HepG2 (cell line): ENCODE data around the gene EHD1. TPM values are rescaled to one million over a fixed set of nuclear protein-coding genes. Genes with fewer than 3 reads are reported as not detected.

Experiments
- ATAC-seq: fragments of 200-7000 bp; cut with Tn5 transposase; 3 replicates; pipeline ENCODE4 v1.9.1; 2020; ENCODE audit warnings: mild to moderate bottlenecking, moderate library complexity
- BruUV-seq: library from RNA; stranded (reverse); fragments of 400-500 nt; replicated peaks from 2 replicates; lab custom pipeline; 2021; lab: Mats Ljungman, UMichigan
- CTCF ChIA-PET: fragments of 300-600 bp; formaldehyde crosslinking; extraction: SDS; loops from one replicate; lab custom pipeline; 2021; ENCODE audit warnings: low total read pairs, inconsistent platforms, low intra/inter-chr PET ratio; lab: Yijun Ruan, JAX
- POLR2A ChIA-PET: fragments of 350-600 bp; sonication (Branson Sonifier 250); formaldehyde crosslinking; loops from one replicate; lab custom pipeline; 2020; ENCODE audit warnings: antibody characterized with exemption, inconsistent platforms; lab: Yijun Ruan, JAX
- DNase-seq: peaks from one replicate; pipeline ENCODE4 v3.0.0-alpha.2; 2015; ENCODE audit warnings: low spot score
- FAIRE-seq: peaks from 3 replicates; lab custom pipeline; 2011; peaks lifted over from hg19 to GRCh38; lab: Jason Lieb, UNC
- H2AFZ ChIP-seq: one replicate; pipeline ENCODE4 v1.6.1; 2011; ENCODE audit warnings: low read length, inconsistent platforms
- H3K27ac ChIP-seq: fragments of 300-600 bp; 3 replicates; pipeline ENCODE4 v1.8.0; 2011; ENCODE audit warnings: mixed run types, mild to moderate bottlenecking, mixed read lengths, low read length, inconsistent platforms; ENCODE audit not compliant: insufficient read depth; ENCODE audit errors: extremely low read length
- H3K27me3 ChIP-seq, 2 experiments: fragments of 200-600 bp in 1 of 2; 2 replicates in 1 of 2; 3 replicates in 1 of 2; pipeline versions ENCODE4 v1.6.0 to v1.8.0; 2011; ENCODE audit warnings: low read length in 2 of 2, mild to moderate bottlenecking in 2 of 2, moderate library complexity in 2 of 2, inconsistent platforms in 1 of 2; ENCODE audit not compliant: insufficient read depth in 2 of 2, control insufficient read depth in 1 of 2
- H3K36me3 ChIP-seq, 2 experiments: fragments of 200-600 bp in 1 of 2; replicated peaks in 1 of 2; 2 replicates in 1 of 2; 3 replicates in 1 of 2; pipeline versions ENCODE4 v1.5.1 to v1.8.0; 2011; ENCODE audit warnings: low read length in 2 of 2, inconsistent platforms in 1 of 2; ENCODE audit not compliant: insufficient read depth in 2 of 2, control insufficient read depth in 1 of 2
- H3K4me1 ChIP-seq: 2 replicates; pipeline ENCODE4 v1.5.1; 2012; ENCODE audit warnings: low read length, inconsistent platforms; ENCODE audit not compliant: insufficient read depth
- H3K4me2 ChIP-seq: 2 replicates; pipeline ENCODE4 v1.6.0; 2011; ENCODE audit warnings: low read depth, low read length, inconsistent platforms
- H3K4me3 ChIP-seq, 3 experiments: fragments of 200-600 bp in 1 of 3; sonication (generic), shearing (Covaris generic) in 1 of 3; replicated peaks in 1 of 3; 2 replicates each; pipeline ENCODE4 v1.5.1; 2011 to 2016; ENCODE audit warnings: low read length in 3 of 3, inconsistent platforms in 2 of 3, low read depth in 2 of 3, mild to moderate bottlenecking in 2 of 3, control low read depth in 1 of 3, mixed read lengths in 1 of 3; ENCODE audit not compliant: insufficient read depth in 1 of 3
- H3K79me2 ChIP-seq: one replicate; pipeline ENCODE4 v1.6.1; 2011; ENCODE audit warnings: low read length, inconsistent platforms; ENCODE audit not compliant: insufficient read depth
- H3K9ac ChIP-seq: 2 replicates; pipeline ENCODE4 v1.6.0; 2011; ENCODE audit warnings: mild to moderate bottlenecking, low read depth, low read length, inconsistent platforms; ENCODE audit not compliant: insufficient read depth
- H3K9me3 ChIP-seq: 2 replicates; pipeline ENCODE4 v1.5.1; 2012; ENCODE audit warnings: mild to moderate bottlenecking, low read length
- H4K20me1 ChIP-seq: 2 replicates; pipeline ENCODE4 v1.6.0; 2011; ENCODE audit warnings: inconsistent platforms, mild to moderate bottlenecking, low read length, moderate library complexity; ENCODE audit not compliant: insufficient read depth
- DNMT3B ChIP-seq: conservative IDR thresholded peaks from 2 replicates; pipeline ENCODE4 v1.6.1; 2016; ENCODE audit warnings: missing biosample characterization, control low read depth
- FOXK1 ChIP-seq: sonication (generic); formaldehyde crosslinking; IDR thresholded peaks from 2 replicates; pipeline ENCODE4 v1.4.0; 2020; ENCODE audit warnings: low read depth, missing genetic modification reagents, borderline replicate concordance
- FOXK2 ChIP-seq: fragments of 450-650 bp; IDR thresholded peaks from 2 replicates; pipeline ENCODE4 v1.6.1; 2016
- IKZF1 ChIP-seq: fragments of 450-650 bp; IDR thresholded peaks from 2 replicates; pipeline ENCODE4 v1.7.1; 2016
- MLXIP ChIP-seq: sonication (generic); formaldehyde crosslinking; IDR thresholded peaks from 2 replicates; pipeline ENCODE4 v1.9.0; 2021; ENCODE audit warnings: missing genetic modification reagents, borderline replicate concordance
- MNT ChIP-seq: fragments of 450-650 bp; IDR thresholded peaks from 2 replicates; pipeline ENCODE4 v1.6.1; 2016
- POLR2G ChIP-seq: fragments of 200-400 bp; formaldehyde crosslinking; IDR thresholded peaks from 2 replicates; pipeline ENCODE4 v1.6.1; 2018; ENCODE audit warnings: mild to moderate bottlenecking, low read depth, low read length, moderate library complexity
- RARA ChIP-seq: IDR thresholded peaks from 2 replicates; pipeline ENCODE4 v1.6.1; 2016; ENCODE audit warnings: missing genetic modification reagents, missing compliant biosample characterization
- RFX5 ChIP-seq: IDR thresholded peaks from 2 replicates; pipeline ENCODE4 v1.6.1; 2011; ENCODE audit warnings: low read depth, low read length, improper control_type of control experiment
- ZBTB3 ChIP-seq: sonication (generic); formaldehyde crosslinking; IDR thresholded peaks from 2 replicates; pipeline ENCODE4 v1.4.0; 2020; ENCODE audit warnings: low read depth, mild to moderate bottlenecking, moderate library complexity, missing genetic modification reagents, borderline replicate concordance
- ZNF605 ChIP-seq: sonication (generic); formaldehyde crosslinking; IDR thresholded peaks from 2 replicates; pipeline ENCODE4 v1.8.0; 2022; ENCODE audit warnings: mild to moderate bottlenecking, missing genetic modification reagents
- ZSCAN25 ChIP-seq: sonication (generic); formaldehyde crosslinking; IDR thresholded peaks from 2 replicates; pipeline ENCODE4 v1.8.0; 2022; ENCODE audit warnings: mild to moderate bottlenecking, missing genetic modification reagents
- WGBS: methylation state at CpG from one replicate; pipeline ENCODE4 v1.1.6; 2017; ENCODE audit warnings: low lambda C conversion rate; 5-methylcytosine and 5-hydroxymethylcytosine counted together
- in situ Hi-C: cut with HindIII; loops from 2 replicates; pipeline ENCODE4 v1.10.0; 2017; ENCODE audit warnings: low pct_unique_long_range_greater_than_20kb; ENCODE audit not compliant: extremely low pct_ligation_motif_present
- intact Hi-C: fragments of 100-400 bp; cut with micrococcal nuclease; formaldehyde crosslinking; loops from one replicate; pipeline ENCODE4 v1.10.0; 2022; ENCODE audit not compliant: unreplicated experiment
- polyA plus RNA-seq, 8 experiments: library from polyadenylated mRNA; depleted of rRNA in 3 of 8; stranded (reverse) in 7 of 8; unstranded in 1 of 8; fragments of >200 nt; fragmentation: Illumina TruSeq in 4 of 8; extraction: Trizol in 4 of 8; gene quantifications; 2 replicates each; pipeline versions ENCODE4 v1.2.1 to v1.2.3, GENCODE V29; 2011 to 2016; ENCODE audit warnings: low read depth in 4 of 8, missing spikeins in 1 of 8, mixed read lengths in 1 of 8; ENCODE audit not compliant: insufficient read depth in 1 of 8
- total RNA-seq, 5 experiments: library from RNA; depleted of rRNA; stranded (reverse); fragments of >200 nt; fragmentation: Illumina TruSeq; extraction: Trizol; gene quantifications; 2 replicates each; pipeline ENCODE4 v1.2.3, GENCODE V29; 2016; ENCODE audit warnings: low read depth in 1 of 5
- TF ChIP-seq, protein P1 (sequence below): sonication (generic); formaldehyde crosslinking; IDR thresholded peaks from 2 replicates; pipeline ENCODE4 v1.4.0; 2020; ENCODE audit warnings: mild to moderate bottlenecking, missing genetic modification reagents
- TF ChIP-seq, protein P2 (sequence below): sonication (generic); formaldehyde crosslinking; IDR thresholded peaks from 2 replicates; pipeline ENCODE4 v1.9.0; 2022; ENCODE audit warnings: missing genetic modification reagents, mild to moderate bottlenecking, borderline replicate concordance
- TF ChIP-seq, protein P3 (sequence below): sonication (generic); formaldehyde crosslinking; IDR thresholded peaks from 2 replicates; pipeline ENCODE4 v1.4.0; 2020; ENCODE audit warnings: missing genetic modification reagents

EHD1 gene
- total and polyA plus RNA-seq, 2 of the 13 experiments (the other 11 are each of a cell fraction or from before 2014, with no cell fraction given) = 23.6 to 26.6 TPM

DNA sequence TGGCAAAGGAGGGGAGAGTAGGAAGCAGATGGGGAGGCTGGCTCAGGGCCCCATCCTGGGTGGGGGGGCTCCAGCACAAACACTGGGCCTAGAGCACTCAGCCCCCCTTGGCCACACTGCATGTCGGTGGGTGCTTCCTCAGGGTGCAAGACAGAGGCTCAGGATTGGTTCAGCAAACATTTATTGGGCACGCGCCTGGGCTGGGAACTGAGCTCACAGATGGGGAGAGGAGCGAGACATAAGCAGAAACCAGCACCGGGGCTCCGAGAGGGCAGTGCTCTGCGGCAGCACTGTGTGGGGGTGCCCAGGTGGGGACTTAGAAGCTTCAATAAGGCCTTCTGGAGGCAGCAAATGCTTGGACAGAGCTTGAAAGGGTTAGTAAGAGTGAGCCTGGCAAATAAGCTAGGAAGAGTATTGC is 12.1 kb upstream of the EHD1 start:
- peaks cover 27% of the 10 kb centered on the region for H3K79me2 ChIP-seq
- 89% methylated on average over 5 of the region's 7 CpGs for WGBS
- CTCF ChIA-PET = no interaction called here
- FAIRE-seq = no peak
- DNase-seq = no peak
- H4K20me1 ChIP-seq = peaks cover 10% of the 10 kb centered on the region; the same call in 1 of the 2 replicates
- POLR2A ChIA-PET = interaction anchor here (1.0 to 11.5 kb wide), 7 partner anchors 14 to 124 kb away, joined by 4 to 132 read pairs (median 8); partner anchors contain the start of genes ARL2, EHD1 and SF1
- BruUV-seq = no TSS peak
- peaks cover 0 to 1% of the 10 kb centered on the region in 2 experiments; a peak in 1 of 5 replicates for H3K36me3 ChIP-seq
- in situ Hi-C loops = loop anchor here (5.0 kb wide), 2 partner anchors 43 to 103 kb away; no protein-coding TSS in a partner anchor
- no peaks in the 10 kb centered on the region for H3K9me3 ChIP-seq
- no peaks in the 10 kb centered on the region; a peak in 1 of 5 replicates for H3K27me3 ChIP-seq
- no peak for ATAC-seq
- H3K4me2 ChIP-seq = peak overlapping the region; percentile 94
- intact Hi-C loops = no loop called here
- peak overlapping the region in 2 of 3 experiments; percentile 22 to 95; a peak in 2 of 6 replicates for H3K4me3 ChIP-seq
- H3K4me1 ChIP-seq = peaks cover 80% of the 10 kb centered on the region
- peak overlapping the region; percentile 88 for H3K27ac ChIP-seq
- no peak overlapping the region for H2AFZ ChIP-seq
- H3K9ac ChIP-seq = no peak overlapping the region
- no peak for TF ChIP-seq DNMT3B (CRISPR knock-in tag)
- TF ChIP-seq ZNF605 = 0 out of 2 replicates have a peak, but pooled peaks have one; percentile 18
- TF ChIP-seq RFX5 = no peak
- TF ChIP-seq POLR2G = peak; percentile 18; the same call in 1 of the 2 replicates
- TF ChIP-seq FOXK2 = no peak
- TF ChIP-seq, protein P1, sequence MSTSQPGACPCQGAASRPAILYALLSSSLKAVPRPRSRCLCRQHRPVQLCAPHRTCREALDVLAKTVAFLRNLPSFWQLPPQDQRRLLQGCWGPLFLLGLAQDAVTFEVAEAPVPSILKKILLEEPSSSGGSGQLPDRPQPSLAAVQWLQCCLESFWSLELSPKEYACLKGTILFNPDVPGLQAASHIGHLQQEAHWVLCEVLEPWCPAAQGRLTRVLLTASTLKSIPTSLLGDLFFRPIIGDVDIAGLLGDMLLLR (CRISPR knock-in tag) = no peak
- TF ChIP-seq MNT = no peak
- no peak for TF ChIP-seq ZBTB3
- TF ChIP-seq ZSCAN25 (CRISPR knock-in tag) = 0 out of 2 replicates have a peak, but pooled peaks have one; percentile 36
- TF ChIP-seq, protein P2, sequence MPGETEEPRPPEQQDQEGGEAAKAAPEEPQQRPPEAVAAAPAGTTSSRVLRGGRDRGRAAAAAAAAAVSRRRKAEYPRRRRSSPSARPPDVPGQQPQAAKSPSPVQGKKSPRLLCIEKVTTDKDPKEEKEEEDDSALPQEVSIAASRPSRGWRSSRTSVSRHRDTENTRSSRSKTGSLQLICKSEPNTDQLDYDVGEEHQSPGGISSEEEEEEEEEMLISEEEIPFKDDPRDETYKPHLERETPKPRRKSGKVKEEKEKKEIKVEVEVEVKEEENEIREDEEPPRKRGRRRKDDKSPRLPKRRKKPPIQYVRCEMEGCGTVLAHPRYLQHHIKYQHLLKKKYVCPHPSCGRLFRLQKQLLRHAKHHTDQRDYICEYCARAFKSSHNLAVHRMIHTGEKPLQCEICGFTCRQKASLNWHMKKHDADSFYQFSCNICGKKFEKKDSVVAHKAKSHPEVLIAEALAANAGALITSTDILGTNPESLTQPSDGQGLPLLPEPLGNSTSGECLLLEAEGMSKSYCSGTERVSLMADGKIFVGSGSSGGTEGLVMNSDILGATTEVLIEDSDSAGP (CRISPR knock-in tag) = 0 out of 2 replicates have a peak, but pooled peaks have one; percentile 34
- no peak for TF ChIP-seq RARA
- no peak for TF ChIP-seq FOXK1 (CRISPR knock-in tag)
- TF ChIP-seq IKZF1 = no peak
- TF ChIP-seq, protein P3, sequence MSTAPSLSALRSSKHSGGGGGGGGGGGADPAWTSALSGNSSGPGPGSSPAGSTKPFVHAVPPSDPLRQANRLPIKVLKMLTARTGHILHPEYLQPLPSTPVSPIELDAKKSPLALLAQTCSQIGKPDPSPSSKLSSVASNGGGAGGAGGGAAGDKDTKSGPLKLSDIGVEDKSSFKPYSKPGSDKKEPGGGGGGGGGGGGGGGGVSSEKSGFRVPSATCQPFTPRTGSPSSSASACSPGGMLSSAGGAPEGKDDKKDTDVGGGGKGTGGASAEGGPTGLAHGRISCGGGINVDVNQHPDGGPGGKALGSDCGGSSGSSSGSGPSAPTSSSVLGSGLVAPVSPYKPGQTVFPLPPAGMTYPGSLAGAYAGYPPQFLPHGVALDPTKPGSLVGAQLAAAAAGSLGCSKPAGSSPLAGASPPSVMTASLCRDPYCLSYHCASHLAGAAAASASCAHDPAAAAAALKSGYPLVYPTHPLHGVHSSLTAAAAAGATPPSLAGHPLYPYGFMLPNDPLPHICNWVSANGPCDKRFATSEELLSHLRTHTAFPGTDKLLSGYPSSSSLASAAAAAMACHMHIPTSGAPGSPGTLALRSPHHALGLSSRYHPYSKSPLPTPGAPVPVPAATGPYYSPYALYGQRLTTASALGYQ (CRISPR knock-in tag) = no peak
- TF ChIP-seq MLXIP (CRISPR knock-in tag) = no peak
